NCI-H1694 (cell line): ENCODE data around the gene PCDH18.
"Not testable (repeated sequence)": the region's sequence is repeated elsewhere in the genome, so short reads cannot be mapped to it uniquely, and the experiment has no call there.

ENCODE experiments used
- DNase-seq: peaks from one replicate; lab custom pipeline; 2025; lab: John Stamatoyannopoulos, UW

The PCDH18 gene

GRCh38 chr4:137531986-137532868, at the start of gene PCDH18:
Gene PCDH18 (minus strand): TSS chr4:137532494. CDS start chr4:137532088, 406 bp downstream.
- no peak for DNase-seq

DNA sequence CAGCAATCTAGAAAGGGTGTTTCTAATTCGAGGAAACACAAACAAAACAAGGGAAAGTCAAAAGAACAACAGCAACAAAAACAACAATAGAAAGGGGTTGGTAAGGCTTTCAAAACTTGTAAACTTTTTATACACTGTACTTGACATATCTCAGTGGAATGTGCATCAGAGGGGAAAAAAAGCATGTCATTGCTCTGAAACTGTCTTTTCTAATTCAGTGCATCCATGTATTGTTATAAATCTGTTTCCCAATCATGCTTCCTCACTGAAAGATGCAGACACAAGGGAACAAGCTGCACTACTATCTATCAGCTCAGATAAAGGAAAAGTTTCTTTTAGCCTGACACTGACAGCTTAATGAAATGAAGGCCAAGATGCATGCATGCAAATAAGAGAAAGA, 44.2 kb upstream of the PCDH18 start:
- no peak for DNase-seq

GRCh38 chr4:137572647-137573046, 40.4 kb upstream of the PCDH18 start:
- DNase-seq: no peak

- no peak for DNase-seq
These were observed 39.9 kb upstream of the PCDH18 start for GRCh38 chr4:137572163-137572562.

GRCh38 chr4:137559801-137560200, 27.5 kb upstream of the PCDH18 start:
- no peak for DNase-seq

- DNase-seq: no peak
These were observed 26.7 kb upstream of the PCDH18 start for GRCh38 chr4:137558951-137559350.

GRCh38 chr4:137545461-137545861, 13.2 kb upstream of the PCDH18 start:
- DNase-seq: no peak

- DNase-seq: no peak
These were observed 11.4 kb upstream of the PCDH18 start for GRCh38 chr4:137543648-137544047.

GRCh38 chr4:137543198-137543597, 10.9 kb upstream of the PCDH18 start:
- DNase-seq: no peak

GRCh38 chr4:137541876-137542646, 9.8 kb upstream of the PCDH18 start:
- DNase-seq: no peak

DNA sequence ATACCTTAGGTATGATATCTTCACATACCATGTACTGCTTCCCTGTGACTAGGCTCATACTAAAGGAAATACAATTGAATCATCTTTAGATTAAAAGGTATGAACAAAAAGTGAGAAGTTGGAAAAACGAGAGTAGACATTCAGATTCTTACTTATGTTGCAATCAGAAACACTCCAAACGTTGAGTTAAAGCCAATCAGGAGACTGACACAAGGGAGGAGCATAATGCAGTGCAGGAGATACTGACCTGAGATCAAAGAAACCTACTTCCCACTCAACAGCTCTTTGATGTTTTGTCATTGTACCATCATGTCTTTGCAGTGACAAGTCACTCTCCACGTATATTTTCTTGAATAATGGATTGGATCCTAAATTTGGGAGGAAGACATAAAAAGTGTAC, 8.9 kb upstream of the PCDH18 start:
- no peak for DNase-seq

DNA sequence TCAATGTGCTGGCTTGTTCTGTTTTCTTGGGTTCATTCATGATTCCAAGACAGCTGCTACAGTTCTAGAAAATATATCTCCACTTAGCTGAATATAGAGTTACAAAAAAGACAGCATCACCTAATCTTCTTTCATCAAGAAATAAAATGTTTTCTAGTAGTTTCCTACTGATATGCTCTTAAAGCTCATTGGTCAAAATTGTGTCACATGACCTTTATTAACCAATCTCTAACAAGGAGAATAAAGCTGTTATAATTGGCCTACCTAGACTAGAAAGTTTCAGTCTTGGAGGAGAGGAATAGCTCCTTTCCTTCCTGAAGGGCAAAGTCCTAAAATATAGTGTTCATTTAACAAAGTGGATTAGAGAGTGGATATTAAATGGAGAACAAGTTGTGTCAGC, 8.1 kb upstream of the PCDH18 start:
- no peak for DNase-seq

DNA sequence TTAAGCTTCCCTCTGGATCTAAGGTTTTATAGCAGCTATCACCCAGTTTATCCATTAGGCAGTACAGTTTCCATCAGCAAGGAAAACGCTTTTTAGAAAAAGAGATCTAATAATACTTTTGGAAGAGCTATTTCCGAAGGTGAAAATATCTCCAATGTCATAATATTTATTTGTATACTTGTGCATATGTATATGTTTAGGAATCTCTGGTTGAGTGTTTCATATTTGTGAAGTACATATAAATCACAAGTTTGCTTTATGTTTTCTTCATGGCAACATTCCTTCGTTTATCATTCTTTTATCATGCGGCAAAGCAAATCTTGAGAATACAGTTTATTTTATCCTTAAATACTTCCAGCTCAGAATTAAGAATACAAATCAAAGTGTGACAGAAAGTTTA, 6.2 kb upstream of the PCDH18 start:
- no peak for DNase-seq

- not testable (repeated sequence) for DNase-seq
These were observed 5.5 kb upstream of the PCDH18 start for GRCh38 chr4:137537807-137538206.

GRCh38 chr4:137536789-137537561, 4.7 kb upstream of the PCDH18 start:
- no peak for DNase-seq

- no peak for DNase-seq
These were observed 3.4 kb upstream of the PCDH18 start for GRCh38 chr4:137535718-137536117.

GRCh38 chr4:137534516-137534915, 2.2 kb upstream of the PCDH18 start:
- DNase-seq: no peak

DNA sequence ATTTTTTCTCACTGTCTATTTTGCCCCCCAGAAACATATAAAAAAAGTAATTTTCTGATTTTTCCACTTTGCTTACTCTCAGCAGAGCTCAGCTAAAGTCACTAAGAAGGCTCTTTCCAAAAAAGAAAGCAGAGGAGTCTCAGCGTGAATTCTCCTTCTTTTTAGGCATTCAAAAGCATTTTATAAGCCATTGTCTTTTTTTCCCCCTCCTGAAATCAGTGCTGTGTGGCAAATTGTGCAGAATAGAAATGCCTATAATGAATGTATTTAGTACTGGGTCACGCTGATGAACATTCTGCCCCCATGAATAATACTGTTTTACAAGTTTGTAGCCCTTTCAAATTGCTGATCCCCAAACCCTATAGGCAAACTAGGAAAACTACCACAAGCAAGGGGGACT, 1.6 kb upstream of the PCDH18 start:
- no peak for DNase-seq

- DNase-seq: no peak
These were observed 559 bp upstream of the PCDH18 start for GRCh38 chr4:137532869-137533236.

DNA sequence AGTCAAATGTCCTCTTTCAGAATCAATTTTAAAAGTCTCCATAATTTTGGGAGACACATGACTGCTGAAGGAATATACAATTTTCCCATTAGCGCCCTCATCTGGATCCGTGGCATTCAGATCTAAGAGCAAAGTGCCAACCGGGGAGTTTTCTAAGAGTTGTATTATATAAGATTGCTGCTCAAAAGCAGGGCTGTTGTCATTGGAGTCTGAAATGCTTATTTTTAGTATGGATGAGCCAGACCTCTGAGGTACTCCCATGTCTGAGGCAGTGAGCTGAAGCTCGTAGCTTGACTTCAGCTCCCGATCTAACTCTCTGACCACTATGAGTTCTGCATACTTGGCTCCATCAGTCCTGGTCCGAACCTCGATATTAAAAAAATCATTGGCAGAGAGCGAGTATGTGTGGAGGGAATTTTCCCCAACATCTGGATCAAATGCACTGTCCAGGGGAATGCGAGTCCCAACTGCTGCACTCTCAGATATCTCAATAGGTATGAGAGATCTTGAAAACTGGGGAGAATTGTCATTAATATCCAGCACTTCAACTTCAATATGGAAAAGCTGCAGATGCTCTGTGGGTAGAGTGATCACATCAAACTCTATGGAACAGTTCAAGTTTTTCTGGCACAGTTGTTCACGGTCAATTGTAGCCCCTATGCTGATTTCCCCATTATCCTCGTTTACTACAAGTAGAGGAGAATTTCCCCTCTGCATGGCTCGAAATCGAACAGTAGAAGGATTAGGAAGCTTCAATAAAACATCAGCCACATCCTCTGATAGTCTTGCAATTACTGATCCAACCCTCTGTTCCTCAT, 917 bp downstream of the PCDH18 start:
- DNase-seq: no peak

GRCh38 chr4:137530176-137530575, 2.1 kb downstream of the PCDH18 start:
- DNase-seq: no peak

GRCh38 chr4:137529432-137529831, 2.9 kb downstream of the PCDH18 start:
- no peak for DNase-seq
